GM18861 (cell line): ENCODE results near the gene ITPRID2.
"Not testable (repeated sequence)": the region's sequence is repeated elsewhere in the genome, so short reads cannot be mapped to it uniquely, and the experiment has no call there.

Experiments used
- ATAC-seq: cut with Tn5 transposase; IDR thresholded peaks from one replicate; pipeline ENCODE4 v1.9.1; 2021; ENCODE audit not compliant: unreplicated experiment

ITPRID2 gene

GRCh38 chr2:181915102-181915501 is 23.6 kb downstream of the ITPRID2 start:
- ATAC-seq = no peak

- no peak for ATAC-seq
These were observed 25.5 kb downstream of the ITPRID2 start for GRCh38 chr2:181916726-181917718.

GRCh38 chr2:181918188-181918587 is 26.7 kb downstream of the ITPRID2 start:
- ATAC-seq = no peak

GRCh38 chr2:181923121-181923520 is 31.6 kb downstream of the ITPRID2 start:
- no peak for ATAC-seq

GRCh38 chr2:181924336-181924735 is 32.8 kb downstream of the ITPRID2 start:
- no peak for ATAC-seq

- no peak for ATAC-seq
These were observed 43.2 kb downstream of the ITPRID2 start for GRCh38 chr2:181934694-181935093.

- ATAC-seq = no peak
These were observed 45.9 kb downstream of the ITPRID2 start for GRCh38 chr2:181937473-181937872.

GRCh38 chr2:181943411-181944124 is 52.0 kb downstream of the ITPRID2 start:
- ATAC-seq = no peak

- no peak for ATAC-seq
These were observed 52.8 kb downstream of the ITPRID2 start for GRCh38 chr2:181944164-181944913.

- ATAC-seq = no peak
These were observed 53.4 kb downstream of the ITPRID2 start for GRCh38 chr2:181944914-181945291.

- ATAC-seq = no peak
These were observed 55.1 kb downstream of the ITPRID2 start for GRCh38 chr2:181946444-181947127.

GRCh38 chr2:181947273-181947672 is 55.7 kb downstream of the ITPRID2 start:
- ATAC-seq = no peak

- no peak for ATAC-seq
These were observed 56.7 kb downstream of the ITPRID2 start for GRCh38 chr2:181948227-181948626.

GRCh38 chr2:181949047-181949446 is 57.5 kb downstream of the ITPRID2 start:
- no peak for ATAC-seq

- ATAC-seq = no peak
These were observed 61.1 kb downstream of the ITPRID2 start for GRCh38 chr2:181952404-181953226.

GRCh38 chr2:181953881-181954537 is 62.5 kb downstream of the ITPRID2 start:
- ATAC-seq = peak; percentile 64

- ATAC-seq = peak; percentile 11
These were observed 63.0 kb downstream of the ITPRID2 start for GRCh38 chr2:181954538-181954883.

GRCh38 chr2:181955010-181955409 is 63.5 kb downstream of the ITPRID2 start:
- no peak for ATAC-seq

- ATAC-seq = not testable (repeated sequence)
These were observed 64.3 kb downstream of the ITPRID2 start for GRCh38 chr2:181955866-181956265.
